Activated B cell treated with CpG ODN at 0.5 μM for 24 hours (primary cell): Measurements from ENCODE around the gene ZEB2. TPM values are rescaled to one million over a fixed set of nuclear protein-coding genes. Genes with fewer than 3 reads are reported as not detected.
A peak's percentile ranks its signal among the peaks of the same experiment; 100 is the strongest.

Experiments used
- ATAC-seq: fragments of 200-7000 bp; cut with Tn5 transposase; one replicate; pipeline ENCODE4 v1.10.0; 2021; ENCODE audit warnings: low read depth, mild to moderate bottlenecking, moderate library complexity
- CTCF ChIA-PET: fragments of 350-600 bp; sonication (Branson Sonifier 250); formaldehyde crosslinking; loops from one replicate; lab custom pipeline; 2021; ENCODE audit warnings: antibody characterized with exemption; lab: Charles Lee
- POLR2A ChIA-PET: fragments of 350-600 bp; sonication (Branson Sonifier 250); formaldehyde crosslinking; loops from one replicate; lab custom pipeline; 2021; ENCODE audit warnings: antibody characterized with exemption; lab: Charles Lee
- DNase-seq: peaks from one replicate; pipeline ENCODE4 v3.0.0; 2022
- H3K27ac Mint-ChIP-seq: one replicate; pipeline ENCODE4 v1.8.0; 2020; ENCODE audit warnings: mixed read lengths
- H3K27me3 Mint-ChIP-seq: one replicate; pipeline ENCODE4 v1.8.0; 2021; ENCODE audit warnings: mixed read lengths
- H3K36me3 Mint-ChIP-seq: one replicate; pipeline ENCODE4 v1.8.0; 2021; ENCODE audit warnings: low read depth, mixed read lengths
- H3K4me1 Mint-ChIP-seq: one replicate; pipeline ENCODE4 v1.8.0; 2021; ENCODE audit warnings: mixed read lengths
- H3K4me3 Mint-ChIP-seq: one replicate; pipeline ENCODE4 v1.8.0; 2020; ENCODE audit warnings: mild to moderate bottlenecking, mixed read lengths
- H3K9me3 Mint-ChIP-seq: one replicate; pipeline ENCODE4 v1.8.0; 2020; ENCODE audit warnings: mixed read lengths
- intact Hi-C: fragments of 100-400 bp; cut with micrococcal nuclease; formaldehyde crosslinking; loops from one replicate; pipeline ENCODE4 v1.15.1; 2024
- total RNA-seq: library from RNA; stranded (reverse); gene quantifications from 2 replicates; pipeline ENCODE4 v1.2.3, GENCODE V29; 2022
- TF ChIP-seq, protein P1 (sequence below): fragments of 200-600 bp; IDR thresholded peaks from one replicate; pipeline ENCODE4 v1.8.0; 2022; ENCODE audit warnings: antibody characterized with exemption, mild to moderate bottlenecking

ZEB2 gene
- total RNA-seq, 1 donor from 2014 or later: 200 TPM

DNA sequence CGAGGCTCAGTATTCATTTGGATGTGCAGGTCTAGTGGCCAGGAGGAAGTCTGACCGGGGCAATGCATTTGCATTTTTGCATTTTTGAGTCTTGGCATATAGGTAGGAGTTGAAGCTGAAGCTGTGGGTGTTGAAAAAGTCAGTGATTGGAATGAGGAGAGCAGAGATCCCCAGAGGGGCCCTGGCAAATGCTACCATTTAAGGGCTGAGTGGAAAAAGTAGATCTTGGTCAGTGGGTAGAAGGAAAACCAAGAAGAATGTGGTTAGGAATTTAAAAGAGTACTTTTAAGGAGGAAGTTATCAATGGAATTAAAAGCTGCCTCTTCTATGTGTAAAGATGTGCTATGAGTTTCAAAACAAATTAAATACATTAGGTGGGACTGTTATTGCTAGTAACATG lies 143.0 kb downstream of the ZEB2 start:
- ChIA-PET POLR2A (no interaction called here), CTCF (no interaction called here)
- Mint-ChIP-seq H3K27ac (no peak overlapping the region), H3K27me3 (peaks cover 2% of the 10 kb centered on the region), H3K36me3 (no peaks in the 10 kb centered on the region), H3K4me1 (peaks cover 59% of the 10 kb centered on the region), H3K9me3 (no peaks in the 10 kb centered on the region), H3K4me3 (no peak overlapping the region)
- TF ChIP-seq, protein P1, sequence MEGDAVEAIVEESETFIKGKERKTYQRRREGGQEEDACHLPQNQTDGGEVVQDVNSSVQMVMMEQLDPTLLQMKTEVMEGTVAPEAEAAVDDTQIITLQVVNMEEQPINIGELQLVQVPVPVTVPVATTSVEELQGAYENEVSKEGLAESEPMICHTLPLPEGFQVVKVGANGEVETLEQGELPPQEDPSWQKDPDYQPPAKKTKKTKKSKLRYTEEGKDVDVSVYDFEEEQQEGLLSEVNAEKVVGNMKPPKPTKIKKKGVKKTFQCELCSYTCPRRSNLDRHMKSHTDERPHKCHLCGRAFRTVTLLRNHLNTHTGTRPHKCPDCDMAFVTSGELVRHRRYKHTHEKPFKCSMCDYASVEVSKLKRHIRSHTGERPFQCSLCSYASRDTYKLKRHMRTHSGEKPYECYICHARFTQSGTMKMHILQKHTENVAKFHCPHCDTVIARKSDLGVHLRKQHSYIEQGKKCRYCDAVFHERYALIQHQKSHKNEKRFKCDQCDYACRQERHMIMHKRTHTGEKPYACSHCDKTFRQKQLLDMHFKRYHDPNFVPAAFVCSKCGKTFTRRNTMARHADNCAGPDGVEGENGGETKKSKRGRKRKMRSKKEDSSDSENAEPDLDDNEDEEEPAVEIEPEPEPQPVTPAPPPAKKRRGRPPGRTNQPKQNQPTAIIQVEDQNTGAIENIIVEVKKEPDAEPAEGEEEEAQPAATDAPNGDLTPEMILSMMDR: no peak
- intact Hi-C loops: no loop called here
- no peak for ATAC-seq
- no peak for DNase-seq

DNA sequence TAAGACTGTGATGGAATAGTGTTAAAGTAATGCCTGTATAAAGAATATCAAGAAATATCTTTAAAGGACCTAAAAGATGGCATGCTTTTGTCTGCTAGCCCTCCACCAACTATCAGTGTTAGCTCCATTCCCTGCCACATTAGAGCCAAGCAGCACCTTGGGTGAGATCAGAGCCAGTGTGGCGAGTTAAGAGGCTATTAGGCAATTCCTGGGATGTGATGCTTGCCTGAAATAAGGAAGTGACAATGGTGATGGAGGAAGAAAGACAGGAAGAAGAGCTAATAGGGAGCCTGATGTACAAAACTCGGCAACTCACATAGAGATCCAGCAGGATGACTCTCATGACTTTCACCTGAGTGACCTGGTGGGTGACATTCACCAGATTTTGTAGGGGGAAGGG lies 143.5 kb downstream of the ZEB2 start:
- H3K9me3 Mint-ChIP-seq: no peaks in the 10 kb centered on the region
- H3K4me1 Mint-ChIP-seq: peaks cover 54% of the 10 kb centered on the region
- intact Hi-C loops: no loop called here
- no peaks in the 10 kb centered on the region for H3K36me3 Mint-ChIP-seq
- POLR2A ChIA-PET: no interaction called here
- TF ChIP-seq, protein P1: no peak
- ATAC-seq: no peak
- no peak for DNase-seq
- H3K27me3 Mint-ChIP-seq: peaks cover 2% of the 10 kb centered on the region
- CTCF ChIA-PET: no interaction called here
- no peak overlapping the region for H3K4me3 Mint-ChIP-seq
- no peak overlapping the region for H3K27ac Mint-ChIP-seq

DNA sequence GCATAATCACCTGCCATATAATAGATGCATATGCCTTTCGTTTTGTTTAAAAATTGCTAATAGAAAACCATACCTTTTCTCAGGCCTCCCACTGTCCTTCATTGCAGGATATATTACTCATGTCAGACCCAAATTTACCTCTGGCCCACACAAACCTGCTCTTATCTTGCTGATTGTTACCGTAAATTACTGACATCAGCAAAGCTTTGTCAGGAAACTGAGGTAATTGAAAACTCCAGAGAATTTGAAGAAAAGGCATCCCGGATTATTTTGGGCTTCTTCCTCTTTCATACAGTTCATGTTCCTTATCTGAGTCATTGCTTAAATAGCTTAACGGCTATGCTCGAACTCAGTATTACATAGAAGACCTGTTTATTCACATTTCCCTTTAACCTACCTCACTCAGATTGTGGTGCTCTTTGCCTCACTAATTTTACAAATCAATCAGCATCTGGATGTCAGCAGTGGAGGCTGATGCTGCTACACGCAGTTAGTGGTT lies 145.7 kb downstream of the ZEB2 start:
- intact Hi-C loops: loop anchor here (2.0 kb wide), 1 partner anchor 1371 kb away; no protein-coding TSS in a partner anchor
- no peaks in the 10 kb centered on the region for H3K36me3 Mint-ChIP-seq
- no peak for DNase-seq
- CTCF ChIA-PET: interaction anchor here (0.6 kb wide), 1 partner anchor 123 kb away, joined by 3 read pairs; no protein-coding TSS in a partner anchor
- no peaks in the 10 kb centered on the region for H3K9me3 Mint-ChIP-seq
- TF ChIP-seq, protein P1: no peak
- peaks cover 35% of the 10 kb centered on the region for H3K4me1 Mint-ChIP-seq
- peak overlapping the region; percentile 16 for H3K27ac Mint-ChIP-seq
- peak overlapping the region; percentile 22 for H3K4me3 Mint-ChIP-seq
- POLR2A ChIA-PET: interaction anchor here (1.5 kb wide), 1 partner anchor 9 kb away, joined by 4 read pairs; no protein-coding TSS in a partner anchor
- peak; percentile 85 for ATAC-seq
- H3K27me3 Mint-ChIP-seq: peaks cover 3% of the 10 kb centered on the region

DNA sequence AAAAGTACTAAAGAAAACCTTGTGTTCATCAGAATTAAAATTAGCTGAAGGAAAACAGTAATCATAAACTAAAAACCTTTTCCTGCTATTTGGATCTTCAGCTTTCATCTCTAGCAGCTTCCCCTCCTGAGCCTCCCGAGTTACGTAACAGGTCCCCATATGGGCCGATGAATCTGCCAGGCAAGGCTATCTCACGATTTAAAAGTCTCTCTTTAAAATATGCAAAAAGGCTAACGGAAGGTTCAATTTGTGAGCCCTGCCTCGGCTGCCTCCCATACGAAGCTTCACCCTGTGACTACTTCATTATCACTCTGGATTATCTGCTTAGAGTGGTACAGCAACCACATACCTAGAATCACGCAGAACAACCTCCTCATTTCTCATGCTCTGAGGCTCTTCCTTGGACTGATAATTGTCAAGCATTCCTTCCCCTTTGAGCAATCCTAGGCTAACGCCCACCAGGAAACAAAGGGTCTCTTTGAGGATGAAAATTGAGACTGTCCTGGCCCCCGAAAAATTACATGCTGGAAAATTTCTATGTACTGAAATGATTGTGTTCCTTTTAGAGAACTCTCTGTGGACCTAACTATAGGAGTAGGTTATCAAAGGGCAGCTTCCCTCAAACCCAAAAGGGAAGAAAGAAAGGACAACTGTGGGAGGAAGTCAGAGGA lies 147.4 kb downstream of the ZEB2 start:
- Mint-ChIP-seq H3K4me3 (peak overlapping the region; percentile 50), H3K27me3 (peaks cover 3% of the 10 kb centered on the region), H3K36me3 (no peaks in the 10 kb centered on the region), H3K4me1 (peaks cover 35% of the 10 kb centered on the region), H3K27ac (peak overlapping the region; percentile 50), H3K9me3 (no peaks in the 10 kb centered on the region)
- ChIA-PET CTCF (no interaction called here), POLR2A (interaction anchor here (0.6 kb wide), 1 partner anchor 1538 kb away, joined by 3 read pairs; no protein-coding TSS in a partner anchor)
- TF ChIP-seq, protein P1: no peak
- no peak for ATAC-seq
- no peak for DNase-seq
- intact Hi-C loops: no loop called here

DNA sequence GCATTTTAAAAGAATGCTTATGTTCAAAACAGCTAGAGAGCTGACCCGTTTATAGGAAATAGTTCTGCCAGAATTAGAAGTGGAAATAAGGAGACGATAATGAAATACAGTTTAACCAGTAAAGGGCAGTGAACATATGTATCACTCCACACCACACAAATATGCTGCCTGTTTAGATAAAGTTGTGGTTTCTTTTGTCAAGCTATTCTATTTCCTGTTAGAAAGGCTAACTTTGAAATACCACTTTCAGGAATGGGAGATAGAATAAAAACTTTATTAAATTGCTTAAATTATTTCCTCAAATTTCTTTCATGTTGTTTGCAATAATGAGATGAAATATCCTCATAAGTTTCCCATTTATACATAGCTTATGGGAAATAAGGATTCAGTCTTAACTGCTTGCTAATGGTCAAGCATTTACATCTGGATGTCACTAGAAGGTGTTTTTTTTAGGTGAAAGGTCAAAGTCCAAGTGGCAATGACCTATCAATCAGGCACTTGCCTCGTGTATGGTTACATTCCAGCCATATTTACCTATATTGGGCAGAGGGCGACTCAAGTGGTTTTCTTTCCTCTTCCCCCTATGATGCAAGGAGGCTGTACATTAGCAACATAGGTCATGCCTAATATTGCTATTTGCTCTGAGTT lies 148.9 kb downstream of the ZEB2 start:
- Mint-ChIP-seq H3K27me3 (peaks cover 1% of the 10 kb centered on the region), H3K9me3 (no peaks in the 10 kb centered on the region), H3K36me3 (no peaks in the 10 kb centered on the region), H3K27ac (no peak overlapping the region), H3K4me1 (peaks cover 28% of the 10 kb centered on the region), H3K4me3 (no peak overlapping the region)
- TF ChIP-seq, protein P1: no peak
- DNase-seq: no peak
- no peak for ATAC-seq
- intact Hi-C loops: no loop called here
- ChIA-PET POLR2A (no interaction called here), CTCF (no interaction called here)
